ENCODE data around the gene GTPBP3.

GTPBP3 gene

GRCh38 chr19:17309198-17309964 lies 28.0 kb upstream of the GTPBP3 start, which contains the start of gene DDA1:
TSS of gene DDA1 (plus strand) at chr19:17309563. CDS start at chr19:17309655, 92 bp downstream.
- peak; percentile 100 for DNase-seq (ENCODE audit: low spot score)

DNA sequence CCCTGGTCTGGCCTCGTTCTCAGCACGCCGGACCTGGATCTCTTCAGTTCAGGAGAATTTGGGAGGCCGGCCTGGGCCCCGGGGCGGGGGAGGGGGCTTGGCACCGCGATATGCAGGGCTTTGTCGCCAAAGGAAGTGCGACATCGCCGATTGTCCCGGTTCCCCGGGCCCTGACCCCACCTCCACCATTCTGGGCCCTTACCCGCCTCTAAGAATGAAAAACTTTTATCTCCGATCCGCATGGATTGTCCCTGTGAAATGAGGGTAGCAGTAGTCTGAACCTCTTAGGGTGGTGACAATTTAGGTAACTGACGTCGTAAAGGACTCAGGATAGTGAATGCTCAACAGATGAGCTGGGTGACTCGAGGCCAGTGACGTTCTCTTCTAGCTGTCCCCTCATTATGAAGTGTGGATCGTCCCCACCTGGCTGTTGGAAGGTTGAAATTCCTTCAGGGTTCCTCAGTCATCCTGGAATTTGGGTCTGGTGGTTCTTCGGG lies 27.3 kb upstream of the GTPBP3 start:
- DNase-seq (ENCODE audit: low spot score), result no peak

DNA sequence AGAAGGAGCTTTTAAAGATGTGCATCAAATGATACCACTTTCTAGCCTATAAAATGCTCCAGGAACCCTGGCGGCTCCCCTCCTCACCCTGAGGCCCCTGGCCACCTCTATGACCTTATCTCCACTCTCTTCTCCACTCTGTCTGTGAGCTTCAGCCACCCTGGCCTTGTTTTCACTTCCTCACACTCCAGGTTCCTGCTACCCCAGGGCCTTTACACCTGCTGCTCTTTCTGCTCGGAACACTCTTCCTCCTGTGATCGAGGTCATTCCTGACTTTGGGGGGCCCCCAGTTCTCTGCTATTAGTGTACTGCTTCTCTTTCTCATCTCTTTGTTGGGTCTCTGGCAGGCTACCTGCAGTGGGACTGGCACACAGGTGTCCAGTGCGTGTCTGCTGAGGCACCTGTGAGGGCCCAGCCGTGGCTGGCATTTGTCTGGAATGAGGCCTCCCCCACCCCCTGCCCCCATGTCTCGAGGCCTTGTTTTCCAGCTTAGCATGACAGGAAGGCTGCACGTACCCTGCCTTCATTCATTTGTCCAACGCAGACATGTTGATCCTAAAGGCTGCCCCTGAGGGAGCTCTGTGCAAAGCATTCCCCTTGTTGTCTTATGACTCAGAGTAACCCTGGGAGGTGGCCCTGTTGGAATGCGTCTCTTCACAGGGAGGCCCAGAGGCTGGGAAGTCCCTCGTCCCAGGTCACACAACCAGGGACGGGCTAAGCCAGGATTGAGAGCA lies 25.7 kb upstream of the GTPBP3 start:
- DNase-seq (ENCODE audit: low spot score), result no peak

DNA sequence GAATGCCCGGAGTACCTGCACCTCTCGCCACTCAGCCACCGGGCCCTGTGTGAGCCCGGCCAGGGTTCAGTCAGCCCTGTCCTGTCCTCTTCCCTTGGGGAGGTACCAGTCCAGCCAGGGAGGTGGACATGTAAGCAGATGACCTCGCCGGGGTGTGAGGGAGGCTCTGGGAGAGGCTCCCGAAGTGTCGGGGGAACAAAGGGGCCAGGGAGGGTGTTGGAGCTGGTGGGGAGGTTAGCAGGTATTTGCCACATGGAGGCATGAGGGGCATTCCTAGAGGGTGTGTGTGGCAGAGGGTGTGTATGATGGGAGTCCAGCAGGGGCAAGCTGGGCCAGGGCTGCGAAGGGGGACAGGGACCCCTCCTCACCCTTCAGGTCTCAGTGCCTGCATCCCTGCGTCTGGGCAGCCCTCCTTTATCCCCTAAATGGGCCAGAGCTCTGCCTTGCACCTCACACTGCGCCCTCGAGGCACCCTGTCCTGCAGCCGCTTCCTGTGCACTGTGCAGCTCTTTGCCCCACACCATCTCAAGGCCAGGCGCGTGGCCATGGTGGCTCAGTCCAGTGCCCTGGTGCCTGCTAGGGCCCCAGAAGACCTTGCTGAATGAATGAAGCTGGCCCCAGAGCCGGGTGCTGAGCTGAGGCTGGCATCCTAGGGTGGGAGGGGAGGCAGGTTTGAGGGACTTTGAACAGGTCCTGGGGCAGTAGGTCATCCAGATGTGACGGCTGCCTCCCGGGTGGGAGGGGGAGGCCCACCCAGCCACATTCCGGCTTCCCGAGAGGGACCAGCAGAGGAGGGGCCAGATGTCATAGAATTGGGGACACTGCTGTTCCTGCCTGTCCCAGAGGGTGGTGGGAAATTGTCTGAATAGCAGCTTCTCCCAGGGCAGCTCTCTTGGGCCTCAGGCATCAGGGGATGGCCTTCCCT lies 24.9 kb upstream of the GTPBP3 start:
- no peak for DNase-seq (ENCODE audit: low spot score)

GRCh38 chr19:17314007-17314593 lies 23.3 kb upstream of the GTPBP3 start:
- no peak for DNase-seq (ENCODE audit: low spot score)

GRCh38 chr19:17318966-17319365 lies 18.4 kb upstream of the GTPBP3 start:
- no peak for DNase-seq (ENCODE audit: low spot score)

DNA sequence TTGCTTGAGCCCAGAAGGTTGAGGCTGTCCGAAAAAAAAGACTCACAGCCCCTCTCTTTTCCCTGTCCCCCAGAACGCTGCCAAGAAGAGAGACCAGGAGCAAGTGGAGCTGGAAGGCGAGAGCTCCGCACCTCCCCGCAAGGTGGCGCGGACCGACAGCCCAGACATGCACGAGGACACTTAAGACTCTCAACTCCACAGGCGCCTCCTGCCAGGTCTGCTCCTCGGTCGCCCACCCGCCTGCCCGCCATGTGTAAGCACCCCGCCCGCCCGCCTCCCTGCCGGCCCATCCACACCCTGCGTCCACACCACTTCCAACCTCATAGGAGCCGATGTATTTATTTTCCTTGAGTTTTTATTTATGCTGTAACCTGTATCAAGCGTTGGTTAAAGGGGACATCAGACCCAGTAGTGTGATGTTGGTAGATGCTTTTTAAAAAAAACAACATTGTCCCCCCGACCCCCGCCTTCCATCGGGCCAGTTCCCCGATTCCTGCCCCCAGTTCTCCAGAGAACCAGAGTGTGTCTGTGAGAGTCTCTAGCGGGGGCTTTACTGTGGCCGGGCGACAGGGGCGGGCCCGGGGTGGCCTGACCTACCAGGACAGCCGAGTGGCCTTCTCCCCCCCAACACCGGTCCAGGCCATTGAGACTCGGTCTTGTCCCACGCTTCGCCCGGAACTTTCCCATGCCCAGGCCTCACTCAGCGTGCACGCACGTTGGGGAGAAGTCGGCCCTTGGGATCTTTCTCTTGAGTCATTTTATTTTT lies 17.7 kb upstream of the GTPBP3 start:
- no peak for DNase-seq (ENCODE audit: low spot score)

DNA sequence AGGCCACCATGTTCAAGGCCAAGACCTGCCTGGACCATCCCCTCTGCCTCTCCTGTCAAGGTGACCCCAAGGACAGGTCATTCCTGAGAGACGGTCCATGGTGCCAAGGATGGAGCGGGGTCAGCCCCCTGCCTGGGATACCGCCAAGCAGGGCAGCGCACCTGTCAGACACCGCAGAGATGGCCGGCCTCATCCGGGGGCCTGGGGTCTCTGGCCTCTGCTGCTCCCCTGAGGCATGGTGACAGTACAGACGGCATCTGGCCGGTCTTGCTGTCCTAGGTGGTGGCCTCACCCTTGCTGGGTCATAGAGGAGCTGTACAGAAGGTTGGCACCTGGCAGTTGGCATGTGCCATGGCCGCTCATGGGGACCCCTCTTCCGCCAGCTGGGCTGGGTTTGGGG lies 16.9 kb upstream of the GTPBP3 start:
- DNase-seq (ENCODE audit: low spot score), result no peak

DNA sequence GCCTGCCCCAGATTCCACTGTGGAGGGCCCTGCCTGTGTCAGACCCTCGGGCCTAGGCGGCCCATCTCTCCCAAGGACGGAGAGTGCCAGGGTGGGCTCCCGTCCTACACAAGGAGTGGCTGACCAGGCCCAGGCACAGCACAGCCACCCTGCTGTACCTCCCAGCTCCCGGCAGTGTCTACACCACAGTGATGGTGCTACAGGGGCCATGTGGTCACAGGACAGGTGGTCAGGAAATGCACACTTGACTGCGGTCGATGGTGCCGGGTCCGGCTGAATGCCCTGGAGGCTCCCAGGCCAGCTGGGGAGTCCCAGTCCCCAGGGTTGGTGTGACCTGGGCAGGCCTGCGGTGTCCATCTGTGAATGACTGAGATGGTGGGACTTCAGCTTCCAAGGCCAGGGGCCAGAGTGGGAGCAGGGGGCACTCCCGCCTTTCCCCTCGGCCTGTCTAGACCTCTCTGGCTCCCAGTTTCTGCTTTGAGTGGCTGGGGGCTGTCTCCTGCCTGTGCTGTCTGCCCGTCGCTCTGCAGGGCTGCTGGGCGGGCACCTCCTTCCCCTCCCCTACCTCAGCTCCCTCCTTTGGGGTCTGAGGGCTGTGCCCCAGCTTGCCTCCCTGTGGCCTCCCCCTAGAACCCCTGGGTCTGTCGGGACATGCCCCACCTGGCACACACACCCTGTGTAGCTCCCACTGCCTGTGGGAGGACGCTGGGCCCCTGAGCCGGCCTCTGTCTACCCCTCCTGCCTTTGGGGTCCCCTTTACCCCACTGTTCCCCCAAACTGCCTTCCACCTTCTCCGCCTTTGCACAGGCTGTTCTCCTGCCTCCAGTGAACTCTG lies 15.5 kb upstream of the GTPBP3 start:
- no peak for DNase-seq (ENCODE audit: low spot score)

GRCh38 chr19:17322854-17323253 lies 14.5 kb upstream of the GTPBP3 start:
- DNase-seq (ENCODE audit: low spot score), result peak; percentile 57

GRCh38 chr19:17323300-17323963 lies 13.9 kb upstream of the GTPBP3 start:
- no peak for DNase-seq (ENCODE audit: low spot score)

- DNase-seq (ENCODE audit: low spot score), result no peak
These were observed 13.4 kb upstream of the GTPBP3 start for GRCh38 chr19:17323964-17324332.

GRCh38 chr19:17324357-17325114 lies 12.8 kb upstream of the GTPBP3 start:
- DNase-seq (ENCODE audit: low spot score), result no peak

DNA sequence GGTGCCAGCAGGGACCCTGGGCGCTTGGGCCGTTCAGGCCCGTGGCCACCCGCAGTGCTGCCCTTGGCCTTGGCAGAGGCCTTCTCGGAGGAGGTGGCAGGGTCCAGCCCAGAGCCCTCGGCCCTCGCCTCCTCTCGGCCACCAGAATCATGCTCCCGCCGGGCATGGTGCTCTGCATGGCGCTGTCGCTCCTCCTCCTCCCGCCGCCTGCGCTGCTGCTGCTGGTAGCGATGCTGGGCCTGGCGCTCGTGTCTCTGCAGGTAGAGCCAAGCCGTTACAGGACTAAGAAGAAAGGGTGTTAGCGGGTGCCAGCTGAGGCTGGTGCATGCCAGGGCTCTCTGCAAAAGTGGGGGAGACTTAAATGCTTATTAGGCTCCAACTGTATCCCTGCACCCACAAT lies 12.2 kb upstream of the GTPBP3 start:
- no peak for DNase-seq (ENCODE audit: low spot score)

- DNase-seq (ENCODE audit: low spot score), result peak; percentile 79
These were observed 11.3 kb upstream of the GTPBP3 start for GRCh38 chr19:17325881-17326594.

DNA sequence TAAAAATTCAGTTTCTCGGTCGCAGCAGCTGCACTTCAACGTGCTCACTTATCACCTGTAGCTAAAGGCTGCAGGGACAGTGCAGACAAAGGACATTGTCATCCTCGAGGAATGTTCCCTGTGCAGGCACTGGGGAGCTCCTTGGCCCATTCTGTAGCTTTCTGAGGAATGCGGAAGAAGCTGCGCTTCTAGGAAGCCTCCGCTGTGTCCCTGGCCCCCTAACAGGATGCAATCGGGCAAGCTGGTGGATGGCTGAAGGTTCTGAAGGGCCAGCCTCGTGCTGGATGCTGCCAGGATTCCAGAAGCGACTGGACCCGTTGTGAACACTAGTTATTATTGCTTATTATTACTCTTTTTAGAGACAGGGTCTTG lies 10.8 kb upstream of the GTPBP3 start:
- DNase-seq (ENCODE audit: low spot score), result no peak

DNA sequence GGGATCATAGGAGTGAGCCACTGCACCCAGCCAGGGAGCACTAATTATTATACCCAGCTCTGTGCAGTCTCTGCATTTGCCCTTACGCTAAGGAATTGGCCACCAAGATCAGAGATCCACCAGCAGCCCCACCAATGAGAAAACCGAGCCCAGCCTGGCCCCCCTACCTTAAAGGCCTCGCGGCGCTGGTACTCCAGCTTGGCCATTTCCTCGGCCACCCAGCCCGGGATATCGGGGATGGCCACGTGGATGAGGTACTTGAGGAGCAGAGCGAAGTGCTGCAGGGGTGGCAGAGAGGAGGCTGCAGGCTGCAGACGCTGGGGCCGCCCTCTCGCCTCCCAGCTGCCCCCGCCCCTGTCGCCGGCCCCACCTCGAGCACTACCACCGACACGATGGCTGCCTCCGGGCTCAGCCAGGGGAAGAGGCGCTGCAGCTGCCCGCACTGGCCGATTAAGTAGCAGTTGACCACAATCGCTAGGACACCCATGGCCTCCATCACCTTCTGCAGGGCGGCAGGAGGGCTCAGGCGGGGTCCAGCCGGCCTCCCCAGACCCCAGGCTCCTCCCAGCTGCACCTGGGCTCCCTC lies 10.2 kb upstream of the GTPBP3 start:
- DNase-seq (ENCODE audit: low spot score), result no peak

All from Ammon's horn (tissue), 1 donor.